Measurements from ENCODE around the gene PRSS12. TPM values are rescaled to one million over a fixed set of nuclear protein-coding genes. Genes with fewer than 3 reads are reported as not detected.

The PRSS12 gene
- total RNA-seq, 1 experiment from 2014 or later: 13.8 TPM

DNA sequence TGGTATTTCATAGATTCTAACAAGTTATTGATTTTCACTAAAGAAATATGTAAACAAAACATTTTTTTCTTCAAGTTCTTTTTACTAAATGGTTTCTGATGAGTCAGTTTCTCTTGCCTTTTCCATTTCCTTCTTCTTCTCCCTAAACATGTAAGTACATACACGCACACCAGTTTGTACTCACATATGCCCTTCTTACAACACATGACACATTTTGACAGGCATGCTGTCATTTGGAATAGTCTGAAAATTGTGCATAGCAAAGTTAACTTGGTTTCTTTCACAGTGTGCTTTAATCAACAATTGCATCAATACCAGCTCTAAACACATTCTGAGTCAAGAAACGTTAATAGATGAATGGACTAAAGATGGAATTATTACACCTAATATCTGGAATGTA lies 35.1 kb downstream of the PRSS12 start:
- H3K9me2 ChIP-seq (ENCODE audit: insufficient read depth): no peaks in the 10 kb centered on the region
- no peaks in the 10 kb centered on the region for H4K20me1 ChIP-seq (ENCODE audit: insufficient read depth)
- no peak overlapping the region for H2AFZ ChIP-seq (ENCODE audit: low read depth, low read length, poor library complexity, severe bottlenecking)
- H3K4me1 ChIP-seq (ENCODE audit: control insufficient read depth in 1 of 2, insufficient read depth in 2 of 2, low read length in 2 of 2): no peaks in the 10 kb centered on the region
- no peak overlapping the region for H3K4me3 ChIP-seq (replicated peaks in 1 of 2; ENCODE audit: low read depth in 1 of 2, low read length in 2 of 2)
- CTCF ChIA-PET: no interaction called here
- RAD21 ChIA-PET (ENCODE audit: low non-redundant PET in 1 of 2, low total read pairs in 2 of 2, uncharacterized antibody in 2 of 2, unreplicated experiment in 2 of 2): no interaction called here
- H3K27me3 ChIP-seq (ENCODE audit: insufficient read depth, low read length): no peaks in the 10 kb centered on the region
- BruUV-seq (replicated peaks): no TSS peak
- H3K79me2 ChIP-seq (ENCODE audit: insufficient read depth, low read length): no peaks in the 10 kb centered on the region
- H3K9ac ChIP-seq (ENCODE audit: low read length): no peak overlapping the region
- DNase-seq (ENCODE audit: low read depth, low spot score) (no peak), ATAC-seq (no peak)
- H3K9me3 ChIP-seq (ENCODE audit: control insufficient read depth in 1 of 2, insufficient read depth in 1 of 2, low read depth in 1 of 2, low read length in 2 of 2): no peaks in the 10 kb centered on the region
- no peaks in the 10 kb centered on the region for H3K36me3 ChIP-seq (ENCODE audit: control insufficient read depth in 1 of 2, insufficient read depth in 2 of 2, low read length in 2 of 2)
- intact Hi-C loops (cut with micrococcal nuclease): no loop called here
- H3K27ac ChIP-seq (ENCODE audit: low read depth, low read length): no peak overlapping the region
- POLR2A ChIA-PET: no interaction called here
- TF ChIP-seq, protein P1, sequence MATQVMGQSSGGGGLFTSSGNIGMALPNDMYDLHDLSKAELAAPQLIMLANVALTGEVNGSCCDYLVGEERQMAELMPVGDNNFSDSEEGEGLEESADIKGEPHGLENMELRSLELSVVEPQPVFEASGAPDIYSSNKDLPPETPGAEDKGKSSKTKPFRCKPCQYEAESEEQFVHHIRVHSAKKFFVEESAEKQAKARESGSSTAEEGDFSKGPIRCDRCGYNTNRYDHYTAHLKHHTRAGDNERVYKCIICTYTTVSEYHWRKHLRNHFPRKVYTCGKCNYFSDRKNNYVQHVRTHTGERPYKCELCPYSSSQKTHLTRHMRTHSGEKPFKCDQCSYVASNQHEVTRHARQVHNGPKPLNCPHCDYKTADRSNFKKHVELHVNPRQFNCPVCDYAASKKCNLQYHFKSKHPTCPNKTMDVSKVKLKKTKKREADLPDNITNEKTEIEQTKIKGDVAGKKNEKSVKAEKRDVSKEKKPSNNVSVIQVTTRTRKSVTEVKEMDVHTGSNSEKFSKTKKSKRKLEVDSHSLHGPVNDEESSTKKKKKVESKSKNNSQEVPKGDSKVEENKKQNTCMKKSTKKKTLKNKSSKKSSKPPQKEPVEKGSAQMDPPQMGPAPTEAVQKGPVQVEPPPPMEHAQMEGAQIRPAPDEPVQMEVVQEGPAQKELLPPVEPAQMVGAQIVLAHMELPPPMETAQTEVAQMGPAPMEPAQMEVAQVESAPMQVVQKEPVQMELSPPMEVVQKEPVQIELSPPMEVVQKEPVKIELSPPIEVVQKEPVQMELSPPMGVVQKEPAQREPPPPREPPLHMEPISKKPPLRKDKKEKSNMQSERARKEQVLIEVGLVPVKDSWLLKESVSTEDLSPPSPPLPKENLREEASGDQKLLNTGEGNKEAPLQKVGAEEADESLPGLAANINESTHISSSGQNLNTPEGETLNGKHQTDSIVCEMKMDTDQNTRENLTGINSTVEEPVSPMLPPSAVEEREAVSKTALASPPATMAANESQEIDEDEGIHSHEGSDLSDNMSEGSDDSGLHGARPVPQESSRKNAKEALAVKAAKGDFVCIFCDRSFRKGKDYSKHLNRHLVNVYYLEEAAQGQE (IDR thresholded peaks at IDR 0.05; ENCODE audit: low read depth): no peak
- TF ChIP-seq TCF7L2 (IDR thresholded peaks at IDR 0.05; ENCODE audit: borderline replicate concordance, extremely low read depth, insufficient read depth, insufficient read length) (no peak), JUND (IDR thresholded peaks at IDR 0.05) (no peak), ZFX (IDR thresholded peaks at IDR 0.05) (no peak), EZH2phosphoT487 (IDR thresholded peaks at IDR 0.05; ENCODE audit: borderline replicate concordance) (no peak), POLR2A (IDR thresholded peaks at IDR 0.05; ENCODE audit: borderline replicate concordance, extremely low read depth, insufficient read depth, insufficient read length) (no peak)
- TF ChIP-seq, protein P2, sequence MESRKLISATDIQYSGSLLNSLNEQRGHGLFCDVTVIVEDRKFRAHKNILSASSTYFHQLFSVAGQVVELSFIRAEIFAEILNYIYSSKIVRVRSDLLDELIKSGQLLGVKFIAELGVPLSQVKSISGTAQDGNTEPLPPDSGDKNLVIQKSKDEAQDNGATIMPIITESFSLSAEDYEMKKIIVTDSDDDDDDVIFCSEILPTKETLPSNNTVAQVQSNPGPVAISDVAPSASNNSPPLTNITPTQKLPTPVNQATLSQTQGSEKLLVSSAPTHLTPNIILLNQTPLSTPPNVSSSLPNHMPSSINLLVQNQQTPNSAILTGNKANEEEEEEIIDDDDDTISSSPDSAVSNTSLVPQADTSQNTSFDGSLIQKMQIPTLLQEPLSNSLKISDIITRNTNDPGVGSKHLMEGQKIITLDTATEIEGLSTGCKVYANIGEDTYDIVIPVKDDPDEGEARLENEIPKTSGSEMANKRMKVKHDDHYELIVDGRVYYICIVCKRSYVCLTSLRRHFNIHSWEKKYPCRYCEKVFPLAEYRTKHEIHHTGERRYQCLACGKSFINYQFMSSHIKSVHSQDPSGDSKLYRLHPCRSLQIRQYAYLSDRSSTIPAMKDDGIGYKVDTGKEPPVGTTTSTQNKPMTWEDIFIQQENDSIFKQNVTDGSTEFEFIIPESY (IDR thresholded peaks at IDR 0.05; ENCODE audit: extremely low read depth, insufficient replicate concordance, low read length): no peak
- no peak overlapping the region for H3K4me2 ChIP-seq (ENCODE audit: low read length)
